Mucosa of descending colon (tissue), 3 donors: Measurements from ENCODE around the gene ZBTB46. TPM values are rescaled to one million over a fixed set of nuclear protein-coding genes. Genes with fewer than 3 reads are reported as not detected.

Experiments used
- ATAC-seq: fragments of 200-7000 bp; cut with Tn5 transposase; one replicate; pipeline ENCODE4 v1.9.1; 2020; ENCODE audit warnings: mild to moderate bottlenecking, moderate library complexity
- DNase-seq, 3 donors: peaks; one replicate each; pipeline ENCODE4 v3.0.0-alpha.2; 2020
- H3K36me3 ChIP-seq: fragments of 200-600 bp; one replicate; pipeline ENCODE4 v1.8.0; 2021; ENCODE audit warnings: low read depth, mild to moderate bottlenecking
- H3K4me1 ChIP-seq: fragments of 200-600 bp; one replicate; pipeline ENCODE4 v1.8.0; 2021; ENCODE audit warnings: low read depth, mild to moderate bottlenecking
- H3K4me3 ChIP-seq: fragments of 200-600 bp; one replicate; pipeline ENCODE4 v1.8.0; 2021; ENCODE audit warnings: mild to moderate bottlenecking
- H3K9me3 ChIP-seq: fragments of 200-600 bp; one replicate; pipeline ENCODE4 v1.8.0; 2021; ENCODE audit warnings: mild to moderate bottlenecking
- intact Hi-C, 2 donors: fragments of 100-400 bp; cut with DNase I in 1 of 2; cut with micrococcal nuclease in 1 of 2; formaldehyde crosslinking; loops; one replicate each; pipeline versions ENCODE4 v1.11.0 to v1.11.1; 2022; cut with DNase I, micrococcal nuclease
- total RNA-seq, 3 donors: library from RNA; stranded (reverse); fragmentation: NEBNext Ultra II Directional in 2 of 3; extraction: Animal tissue kit (Norgen Biotek cat#: 25700) in 2 of 3; gene quantifications; one replicate each; pipeline versions ENCODE4 v1.2.1 to v1.2.4, GENCODE V29; 2021 to 2023
- TF ChIP-seq, protein P1 (sequence below): fragments of 200-600 bp; IDR thresholded peaks from one replicate; pipeline ENCODE4 v1.8.0; 2022; ENCODE audit warnings: antibody characterized with exemption, mild to moderate bottlenecking
- donor health status: DM: no; HTN: no; CAD: no; lungs with moderate emphysema.
- donor health status: DM: no; HTN: no; CAD: no.
- donor health status: DM: no; HTN: yes; CAD: no.

ZBTB46 gene
- total RNA-seq, 3 donors from 2014 or later: 3.1 to 5.7 (median 3.3) TPM

DNA sequence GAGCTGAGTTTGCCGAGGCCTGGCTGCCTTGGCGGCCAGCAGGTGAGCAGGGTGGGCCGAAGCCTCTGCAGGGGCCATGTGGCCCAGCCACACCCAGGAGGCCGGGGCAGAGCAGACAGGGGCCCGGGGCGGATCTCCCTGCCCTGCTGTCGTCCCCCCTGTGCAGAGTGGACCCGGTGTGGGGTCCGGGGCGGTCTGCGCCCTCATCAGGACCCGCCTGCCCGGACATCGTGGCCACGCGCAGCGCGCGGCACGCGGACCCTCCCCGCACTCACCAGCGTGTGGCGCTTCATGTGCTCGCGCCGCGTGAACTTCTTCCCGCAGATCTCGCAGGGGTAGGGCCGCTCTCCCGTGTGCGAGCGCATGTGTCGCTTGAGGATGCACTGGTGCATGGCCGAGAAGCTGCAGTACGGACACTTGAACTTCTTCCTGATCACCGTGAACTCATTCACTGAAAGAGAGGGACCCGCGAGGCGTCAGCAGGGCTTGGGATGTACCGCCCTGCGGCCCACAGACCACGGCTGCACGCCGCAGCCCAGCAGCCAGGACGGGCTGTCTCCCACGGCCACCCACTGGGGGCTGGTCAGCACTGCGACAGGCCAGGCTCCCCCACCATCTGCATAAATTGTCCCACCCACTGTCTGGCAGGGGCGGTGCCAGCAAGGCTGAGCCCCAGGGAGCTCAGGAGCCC is 78.5 kb downstream of the ZBTB46 start:
- TF ChIP-seq, protein P1, sequence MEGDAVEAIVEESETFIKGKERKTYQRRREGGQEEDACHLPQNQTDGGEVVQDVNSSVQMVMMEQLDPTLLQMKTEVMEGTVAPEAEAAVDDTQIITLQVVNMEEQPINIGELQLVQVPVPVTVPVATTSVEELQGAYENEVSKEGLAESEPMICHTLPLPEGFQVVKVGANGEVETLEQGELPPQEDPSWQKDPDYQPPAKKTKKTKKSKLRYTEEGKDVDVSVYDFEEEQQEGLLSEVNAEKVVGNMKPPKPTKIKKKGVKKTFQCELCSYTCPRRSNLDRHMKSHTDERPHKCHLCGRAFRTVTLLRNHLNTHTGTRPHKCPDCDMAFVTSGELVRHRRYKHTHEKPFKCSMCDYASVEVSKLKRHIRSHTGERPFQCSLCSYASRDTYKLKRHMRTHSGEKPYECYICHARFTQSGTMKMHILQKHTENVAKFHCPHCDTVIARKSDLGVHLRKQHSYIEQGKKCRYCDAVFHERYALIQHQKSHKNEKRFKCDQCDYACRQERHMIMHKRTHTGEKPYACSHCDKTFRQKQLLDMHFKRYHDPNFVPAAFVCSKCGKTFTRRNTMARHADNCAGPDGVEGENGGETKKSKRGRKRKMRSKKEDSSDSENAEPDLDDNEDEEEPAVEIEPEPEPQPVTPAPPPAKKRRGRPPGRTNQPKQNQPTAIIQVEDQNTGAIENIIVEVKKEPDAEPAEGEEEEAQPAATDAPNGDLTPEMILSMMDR: no peak
- ATAC-seq (no peak), DNase-seq (no peak)
- Histone ChIP-seq H3K9me3 (no peaks in the 10 kb centered on the region), H3K4me1 (no peaks in the 10 kb centered on the region), H3K36me3 (no peaks in the 10 kb centered on the region), H3K4me3 (no peak overlapping the region)
- intact Hi-C loops: no loop called here

DNA sequence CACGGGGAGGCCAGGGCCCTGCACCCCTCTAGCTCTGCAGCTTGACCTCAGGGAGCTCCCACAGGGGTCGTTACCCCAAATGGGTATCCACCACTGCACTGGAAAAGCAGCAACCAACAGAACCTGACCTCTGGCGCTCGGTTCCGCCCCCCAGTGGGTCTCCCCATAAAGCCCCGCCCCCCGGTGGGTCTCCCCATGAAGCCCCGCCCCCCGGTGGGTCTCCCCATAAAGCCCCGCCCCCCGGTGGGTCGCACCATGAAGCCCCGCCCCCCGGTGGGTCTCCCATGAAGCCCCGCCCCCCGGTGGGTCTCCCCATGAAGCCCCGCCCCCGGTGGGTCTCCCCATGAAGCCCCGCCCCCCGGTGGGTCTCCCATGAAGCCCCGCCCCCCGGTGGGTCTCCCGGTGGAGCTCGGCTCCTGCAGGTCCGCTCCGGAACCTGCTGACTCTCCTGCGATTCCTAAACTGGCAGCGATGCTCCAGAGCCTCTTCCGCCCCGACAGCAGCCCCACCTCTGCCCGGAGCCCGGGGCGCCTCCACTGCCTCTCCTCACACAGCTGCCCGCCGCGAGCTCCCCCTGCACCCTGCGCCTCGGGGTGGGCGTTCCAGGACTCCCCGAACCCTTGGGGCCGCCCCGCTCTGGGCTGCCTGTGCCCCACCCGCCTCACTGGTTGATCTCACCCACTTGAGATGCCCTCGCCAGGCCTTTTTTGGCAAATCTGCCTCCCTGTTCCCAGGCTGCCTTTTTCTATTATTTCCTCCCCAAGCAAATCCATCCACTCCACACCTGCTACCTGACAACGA is 79.4 kb downstream of the ZBTB46 start:
- intact Hi-C loops: no loop called here
- ATAC-seq (no peak), DNase-seq (peak in 1 of 3 donors; percentile 48)
- Histone ChIP-seq H3K4me3 (no peak overlapping the region), H3K36me3 (no peaks in the 10 kb centered on the region), H3K4me1 (no peaks in the 10 kb centered on the region), H3K9me3 (no peaks in the 10 kb centered on the region)
- TF ChIP-seq, protein P1: no peak

DNA sequence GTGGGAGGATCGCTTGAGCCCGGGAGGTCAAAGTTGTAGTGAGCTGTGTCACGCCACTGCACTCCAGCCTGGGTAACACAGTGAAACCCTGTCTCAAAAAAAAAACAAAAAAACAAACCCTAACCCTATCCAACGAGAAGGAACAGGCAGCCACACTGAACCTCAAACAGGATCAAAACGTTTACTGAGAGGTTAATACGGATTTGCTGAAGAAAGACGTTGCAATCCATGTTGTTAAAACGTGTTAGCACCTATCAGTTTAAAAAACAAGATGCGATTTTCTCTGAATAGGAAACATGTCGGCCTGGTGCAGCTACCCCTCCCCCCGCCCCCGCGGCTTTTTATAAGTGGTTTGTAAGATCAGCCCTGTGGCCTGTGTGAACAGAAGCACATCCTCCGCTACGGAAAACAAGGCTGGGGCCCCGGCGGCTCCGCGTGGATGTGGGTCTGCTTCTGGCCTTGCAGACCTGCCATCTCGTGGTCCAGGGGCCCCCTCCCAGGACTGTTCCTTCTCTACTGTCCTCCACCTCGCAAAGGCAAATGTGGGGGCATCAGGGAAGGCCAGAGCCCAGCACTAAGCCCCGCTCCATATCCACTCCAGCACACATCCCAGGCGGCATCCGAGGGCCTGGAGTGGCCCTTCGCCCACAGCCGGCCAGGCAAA is 80.1 kb downstream of the ZBTB46 start:
- intact Hi-C loops: no loop called here
- Histone ChIP-seq H3K4me3 (no peak overlapping the region), H3K36me3 (no peaks in the 10 kb centered on the region), H3K4me1 (no peaks in the 10 kb centered on the region), H3K9me3 (no peaks in the 10 kb centered on the region)
- TF ChIP-seq, protein P1: no peak
- DNase-seq (peak in 1 of 3 donors; percentile 52), ATAC-seq (peak; percentile 52)

DNA sequence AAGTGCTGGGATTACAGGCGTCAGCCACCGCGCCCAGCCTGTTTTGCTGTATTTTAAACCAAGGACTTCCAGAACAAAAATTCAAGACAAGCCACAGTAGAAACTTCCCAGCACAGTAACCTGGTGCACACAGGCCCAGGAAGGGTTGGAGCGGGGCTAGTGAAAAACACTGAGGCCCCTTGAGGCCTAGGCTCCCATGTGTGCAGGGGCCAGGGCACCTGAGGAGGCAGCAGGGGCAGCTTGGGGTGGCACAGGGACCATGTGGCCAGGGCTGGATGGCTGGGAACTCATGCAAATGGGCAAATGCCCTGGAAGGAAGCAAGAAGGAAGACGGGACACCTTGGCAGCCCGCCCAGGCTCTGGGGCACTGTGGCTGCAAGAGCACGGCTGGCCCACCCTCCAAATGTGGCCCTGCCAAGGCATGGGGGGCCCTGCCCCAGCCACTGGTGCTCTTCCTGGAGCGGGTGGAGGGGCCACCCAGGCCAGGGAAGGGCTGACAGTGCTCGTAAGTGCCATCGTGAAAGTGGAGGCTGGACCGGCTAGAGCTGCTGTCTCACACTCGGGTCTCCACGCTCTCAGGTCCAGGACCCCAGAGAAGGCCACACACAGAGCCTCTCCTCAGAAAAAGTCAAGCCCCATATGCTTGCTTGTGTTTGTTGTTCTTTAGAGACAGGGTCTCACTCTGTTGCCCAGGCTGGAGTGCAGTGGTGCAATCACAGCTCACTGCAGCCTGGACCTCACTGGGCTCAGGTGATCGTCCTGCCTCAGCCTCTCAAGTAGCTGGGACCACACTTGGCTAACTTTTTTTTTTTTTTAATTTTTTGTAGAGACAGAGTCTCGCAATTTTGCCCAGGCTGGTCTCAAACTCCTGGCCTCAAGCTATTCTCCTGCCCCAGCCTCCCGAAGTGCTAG is 81.2 kb downstream of the ZBTB46 start:
- Histone ChIP-seq H3K36me3 (no peaks in the 10 kb centered on the region), H3K9me3 (no peaks in the 10 kb centered on the region), H3K4me3 (no peak overlapping the region), H3K4me1 (no peaks in the 10 kb centered on the region)
- TF ChIP-seq, protein P1: no peak
- no peak for ATAC-seq
- peak in 1 of 3 donors; percentile 45 for DNase-seq
- intact Hi-C loops: no loop called here

DNA sequence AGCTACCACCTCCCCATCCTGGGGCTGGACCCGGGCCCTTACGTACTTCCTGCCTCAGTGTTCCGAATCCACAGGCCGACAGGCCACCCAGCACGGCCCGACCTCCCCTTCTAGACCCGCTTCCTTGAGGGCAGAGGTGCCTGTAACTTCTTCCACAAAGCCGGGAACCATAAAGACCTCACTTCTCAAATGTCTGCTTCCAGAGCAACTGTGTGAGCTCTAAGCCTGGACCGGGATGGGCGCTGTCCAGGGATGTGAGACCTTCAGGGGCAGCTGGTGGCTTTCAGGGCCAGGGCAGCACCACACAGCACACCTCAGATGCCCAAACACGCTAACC is 82.2 kb downstream of the ZBTB46 start:
- DNase-seq: no peak
- intact Hi-C loops: no loop called here
- H3K4me1 ChIP-seq: no peaks in the 10 kb centered on the region
- H3K4me3 ChIP-seq: no peak overlapping the region
- TF ChIP-seq, protein P1: no peak
- H3K36me3 ChIP-seq: peaks cover 1% of the 10 kb centered on the region
- ATAC-seq: no peak
- H3K9me3 ChIP-seq: no peaks in the 10 kb centered on the region
